Uterus (tissue), 4 donors: ENCODE results near the gene HGFAC. TPM values are rescaled to one million over a fixed set of nuclear protein-coding genes. Genes with fewer than 3 reads are reported as not detected.

Experiments used
- DNase-seq, 2 donors: peaks; one replicate each; pipeline ENCODE4 v3.0.0-alpha.2; 2019 to 2020
- H3K27ac ChIP-seq, 2 donors: fragments of 200-600 bp; sonication (generic); 1 replicate in 1 of 2; 2 replicates in 1 of 2; pipeline ENCODE4 v1.5.1; 2016 to 2018
- H3K27me3 ChIP-seq, 2 donors: fragments of 200-600 bp; sonication (generic); one replicate each; pipeline ENCODE4 v1.5.1; 2018 to 2019; ENCODE audit warnings: control low read depth in 1 of 2
- H3K36me3 ChIP-seq, 2 donors: fragments of 200-600 bp; sonication (generic); one replicate each; pipeline ENCODE4 v1.5.1; 2019; ENCODE audit warnings: control low read depth in 1 of 2
- H3K4me1 ChIP-seq, 2 donors: fragments of 200-600 bp; sonication (generic); one replicate each; pipeline ENCODE4 v1.5.1; 2018 to 2019; ENCODE audit warnings: control low read depth in 1 of 2
- H3K4me3 ChIP-seq, 2 donors: fragments of 200-600 bp; sonication (generic); 1 replicate in 1 of 2; 2 replicates in 1 of 2; pipeline ENCODE4 v1.5.1; 2018 to 2019; ENCODE audit warnings: mild to moderate bottlenecking in 1 of 2
- H3K9me3 ChIP-seq, 2 donors: fragments of 200-600 bp; sonication (generic); one replicate each; pipeline ENCODE4 v1.5.1; 2019; ENCODE audit warnings: control low read depth in 1 of 2
- CTCF ChIP-seq, 4 experiments: fragments of 200-600 bp in 2 of 4; fragments of 450-650 bp in 2 of 4; sonication (generic) in 2 of 4; IDR thresholded peaks; one replicate each; pipeline ENCODE4 v1.5.1; 2016 to 2019; ENCODE audit warnings: antibody characterized with exemption in 4 of 4, mild to moderate bottlenecking in 2 of 4, moderate library complexity in 1 of 4
- POLR2A ChIP-seq, 2 donors: fragments of 450-650 bp; IDR thresholded peaks; one replicate each; pipeline ENCODE4 v1.6.1; 2016; ENCODE audit warnings: antibody characterized with exemption in 2 of 2, mild to moderate bottlenecking in 1 of 2, moderate library complexity in 1 of 2
- intact Hi-C: fragments of 100-400 bp; cut with DNase I; formaldehyde crosslinking; loops from one replicate; pipeline ENCODE4 v1.15.1; 2023; ENCODE audit warnings: low total_unique reads
- total RNA-seq, 4 donors: library from RNA; depleted of rRNA in 3 of 4; stranded (reverse); fragments of >200 nt in 3 of 4; gene quantifications; one replicate each; pipeline versions ENCODE4 v1.1.0 to v1.2.4, GENCODE V29; 2014 to 2023
- donor health status: DM: yes; HTN: yes; CAD: no.

The HGFAC gene
- total RNA-seq, 4 donors from 2014 or later, result 0.28 to 3.1 TPM; not detected in 2

- Histone ChIP-seq H3K36me3 (no peaks in the 10 kb centered on the region), H3K4me3 (no peak overlapping the region), H3K27me3 (no peaks in the 10 kb centered on the region), H3K4me1 (no peaks in the 10 kb centered on the region), H3K27ac (no peak overlapping the region), H3K9me3 (no peaks in the 10 kb centered on the region)
- TF ChIP-seq POLR2A (IDR thresholded peaks at IDR 0.05) (no peak), CTCF (IDR thresholded peaks at IDR 0.05) (no peak)
- no peak for DNase-seq
- intact Hi-C loops, result no loop called here
These were observed 2.4 kb upstream of the HGFAC start for GRCh38 chr4:3439391-3439790.

GRCh38 chr4:3440011-3440410 is 1.8 kb upstream of the HGFAC start:
- intact Hi-C loops, result no loop called here
- H3K9me3 ChIP-seq, result no peaks in the 10 kb centered on the region
- no peaks in the 10 kb centered on the region for H3K36me3 ChIP-seq
- no peaks in the 10 kb centered on the region for H3K4me1 ChIP-seq
- no peaks in the 10 kb centered on the region for H3K27me3 ChIP-seq
- no peak for TF ChIP-seq CTCF (IDR thresholded peaks at IDR 0.05)
- no peak for TF ChIP-seq POLR2A (IDR thresholded peaks at IDR 0.05)
- no peak overlapping the region for H3K27ac ChIP-seq
- no peak for DNase-seq
- H3K4me3 ChIP-seq, result no peak overlapping the region

DNA sequence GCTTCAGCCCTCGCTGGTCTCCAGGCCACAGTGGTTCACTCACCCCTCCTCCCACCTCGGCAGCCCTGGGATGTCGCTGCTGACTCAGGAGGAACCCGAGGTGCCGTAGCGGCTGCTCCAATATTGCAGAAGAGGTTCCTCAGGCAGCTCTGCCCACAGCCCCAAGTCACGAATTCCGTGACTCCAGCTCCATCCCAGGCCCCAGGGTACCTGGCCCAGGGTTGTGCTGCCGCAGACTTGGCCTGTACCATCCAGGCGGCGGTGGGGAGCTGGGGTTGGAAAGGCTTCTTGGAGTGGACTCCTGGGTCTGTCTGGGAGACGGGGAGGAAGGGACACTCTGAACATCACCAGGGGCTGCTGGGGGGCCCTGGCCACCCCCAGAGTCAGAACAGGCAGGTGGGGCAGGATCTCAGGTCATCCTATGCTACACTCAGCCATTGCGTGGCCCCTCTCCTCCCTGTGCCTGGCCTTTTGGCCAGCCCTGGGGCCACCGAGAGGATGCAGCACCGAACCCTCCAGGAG is 728 bp upstream of the HGFAC start:
- no peak overlapping the region for H3K4me3 ChIP-seq

GRCh38 chr4:3442460-3442958 is 741 bp downstream of the HGFAC start:
- Histone ChIP-seq H3K9me3 (no peaks in the 10 kb centered on the region), H3K4me3 (no peak overlapping the region), H3K36me3 (no peaks in the 10 kb centered on the region), H3K4me1 (no peaks in the 10 kb centered on the region), H3K27me3 (no peaks in the 10 kb centered on the region), H3K27ac (no peak overlapping the region)
- intact Hi-C loops, result no loop called here
- DNase-seq, result no peak
- no peak for TF ChIP-seq POLR2A (IDR thresholded peaks at IDR 0.05)

More for the DNA sequence above, 728 bp upstream of the HGFAC start:
- Histone ChIP-seq H3K27ac (no peak overlapping the region), H3K4me1 (no peaks in the 10 kb centered on the region), H3K9me3 (no peaks in the 10 kb centered on the region), H3K36me3 (no peaks in the 10 kb centered on the region), H3K27me3 (no peaks in the 10 kb centered on the region)
- TF ChIP-seq POLR2A (IDR thresholded peaks at IDR 0.05), result no peak
- DNase-seq, result no peak
- intact Hi-C loops, result no loop called here

DNA sequence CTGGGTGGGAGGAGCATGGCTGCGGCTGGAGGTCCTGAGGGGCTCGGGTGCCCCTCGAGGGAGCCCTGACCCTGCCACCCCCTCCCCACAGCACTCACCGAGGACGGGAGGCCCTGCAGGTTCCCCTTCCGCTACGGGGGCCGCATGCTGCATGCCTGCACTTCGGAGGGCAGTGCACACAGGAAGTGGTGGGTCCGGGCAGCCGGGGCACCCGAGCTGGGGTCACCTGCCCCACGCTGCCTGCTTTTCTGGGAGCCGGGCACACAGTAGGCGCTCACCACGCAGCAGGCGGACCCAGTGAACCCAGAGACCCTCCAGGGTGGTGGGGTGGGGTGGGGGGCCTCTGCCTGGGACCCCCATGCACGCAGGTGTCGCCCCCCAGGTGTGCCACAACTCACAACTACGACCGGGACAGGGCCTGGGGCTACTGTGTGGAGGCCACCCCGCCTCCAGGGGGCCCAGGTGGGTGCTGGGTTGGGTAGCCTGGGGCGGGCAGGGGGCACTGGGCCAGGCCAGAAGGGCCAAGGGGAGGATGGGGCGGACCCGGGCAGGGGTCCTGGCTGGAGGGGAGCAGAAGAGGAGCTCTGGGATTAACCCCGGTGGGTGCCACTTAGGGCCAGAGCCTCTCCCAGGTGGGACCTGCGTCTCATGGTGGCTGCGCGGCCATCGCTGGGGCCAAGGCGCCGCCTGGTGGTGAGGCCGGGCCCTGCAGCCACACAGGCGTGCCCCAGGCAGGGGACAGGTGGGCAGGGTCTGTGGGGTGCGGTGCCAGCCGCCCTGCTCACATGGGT is 1.4 kb downstream of the HGFAC start:
- intact Hi-C loops, result no loop called here
- peak; percentile 89 to 95 (median 93) for TF ChIP-seq CTCF (IDR thresholded peaks at IDR 0.05)
- no peak for TF ChIP-seq POLR2A (IDR thresholded peaks at IDR 0.05)
- DNase-seq, result peak in 1 of 2 donors; percentile 42

DNA sequence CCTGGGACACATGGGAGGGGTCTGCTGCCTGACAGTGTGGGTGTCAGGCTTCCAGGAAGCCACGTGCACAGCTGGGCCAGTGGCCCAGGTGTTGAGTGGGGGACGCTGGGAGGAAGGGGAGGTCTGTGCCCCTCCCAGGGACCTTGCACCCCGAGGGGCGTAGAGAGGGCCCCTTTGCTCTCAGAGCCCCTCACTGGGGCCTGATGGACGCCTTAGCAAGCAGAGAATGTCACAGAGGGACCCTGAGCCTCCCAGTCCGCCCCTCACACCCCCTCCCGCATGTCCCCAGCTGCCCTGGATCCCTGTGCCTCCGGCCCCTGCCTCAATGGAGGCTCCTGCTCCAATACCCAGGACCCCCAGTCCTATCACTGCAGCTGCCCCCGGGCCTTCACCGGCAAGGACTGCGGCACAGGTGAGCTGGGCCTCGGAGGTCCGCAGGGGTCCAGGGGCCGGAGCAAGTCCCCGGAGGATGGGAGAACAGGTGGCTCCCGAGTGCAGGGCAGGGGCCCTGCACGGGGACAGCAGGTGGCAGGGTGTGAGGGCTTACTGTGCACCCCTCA is 2.1 kb downstream of the HGFAC start:
- no peak for DNase-seq
- no peaks in the 10 kb centered on the region for H3K27me3 ChIP-seq
- intact Hi-C loops, result no loop called here

More for the DNA sequence above, 1.4 kb downstream of the HGFAC start:
- Histone ChIP-seq H3K4me3 (no peak overlapping the region), H3K4me1 (no peaks in the 10 kb centered on the region), H3K27me3 (no peaks in the 10 kb centered on the region), H3K27ac (no peak overlapping the region), H3K9me3 (no peaks in the 10 kb centered on the region), H3K36me3 (no peaks in the 10 kb centered on the region)

More for the DNA sequence above, 2.1 kb downstream of the HGFAC start:
- Histone ChIP-seq H3K36me3 (no peaks in the 10 kb centered on the region), H3K9me3 (no peaks in the 10 kb centered on the region), H3K4me1 (no peaks in the 10 kb centered on the region), H3K4me3 (no peak overlapping the region), H3K27ac (no peak overlapping the region)
- TF ChIP-seq CTCF (IDR thresholded peaks at IDR 0.05), result no peak
- no peak for TF ChIP-seq POLR2A (IDR thresholded peaks at IDR 0.05)
